ENCODE measurements around the gene LHX6. TPM values are rescaled to one million over a fixed set of nuclear protein-coding genes. Genes with fewer than 3 reads are reported as not detected.

LHX6 gene
- total and polyA plus RNA-seq, 2 of the 13 experiments (the other 11 are each of a cell fraction or from before 2014, with no cell fraction given): 1.1 to 1.3 TPM

GRCh38 chr9:122159026-122159924, 69.5 kb downstream of the LHX6 start, which contains the start of the genes MORN5 and NDUFA8 (continued):
- TF ChIP-seq HMGXB4 (CRISPR knock-in tag; IDR thresholded peaks at IDR 0.05; ENCODE audit: borderline replicate concordance in 1 of 2, low read depth in 1 of 2) (peak; percentile 64 to 78), ZFP37 (CRISPR knock-in tag; IDR thresholded peaks at IDR 0.05; ENCODE audit: borderline replicate concordance) (0 out of 2 replicates have a peak, but pooled peaks have one; percentile 31), MXD1 (CRISPR knock-in tag; IDR thresholded peaks at IDR 0.05) (peak; percentile 64), ZNF580 (CRISPR knock-in tag; IDR thresholded peaks at IDR 0.05; ENCODE audit: borderline replicate concordance, low read depth) (peak; percentile 76; the same call in 1 of the 2 replicates), ZBTB26 (CRISPR knock-in tag; IDR thresholded peaks at IDR 0.05; ENCODE audit: borderline replicate concordance) (peak; percentile 59; the same call in 1 of the 2 replicates), MAFF (IDR thresholded peaks at IDR 0.05; ENCODE audit: low read depth, low read length) (no peak), CEBPB (IDR thresholded peaks at IDR 0.05; ENCODE audit: borderline replicate concordance, low read depth, low read length) (peak; percentile 63; the same call in 1 of the 2 replicates), IRF2 (CRISPR knock-in tag; IDR thresholded peaks at IDR 0.05) (peak; percentile 35; the same call in 1 of the 2 replicates), E2F1 (CRISPR knock-in tag; IDR thresholded peaks at IDR 0.05) (no peak)

Data from HepG2 (cell line).